KG1 (cell line): Measurements from ENCODE around the gene BBS9.

ENCODE experiments used
- DNase-seq: peaks from one replicate; lab custom pipeline; 2025; lab: John Stamatoyannopoulos, UW

BBS9 gene

GRCh38 chr7:33554576-33554975 lies 425.2 kb downstream of the BBS9 start:
- DNase-seq: no peak

DNA sequence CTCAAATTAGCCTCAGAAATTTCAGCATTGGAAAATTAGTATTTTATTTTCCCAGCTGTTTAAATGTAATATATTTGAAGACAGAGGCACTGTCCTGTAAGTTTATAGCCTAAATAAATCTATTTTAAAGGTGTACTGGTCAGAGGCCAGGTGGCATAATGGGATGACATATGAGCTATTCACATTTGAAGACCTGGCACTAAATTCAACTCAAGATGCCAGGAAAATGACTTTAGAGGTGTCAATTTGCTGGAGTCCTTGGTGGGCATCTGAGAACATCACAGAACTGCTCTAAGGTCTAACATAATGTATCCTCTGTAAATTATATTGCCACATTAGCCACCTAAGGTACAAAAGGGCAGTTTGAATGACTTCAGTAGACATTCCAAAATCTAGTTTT lies 427.1 kb downstream of the BBS9 start:
- no peak for DNase-seq

DNA sequence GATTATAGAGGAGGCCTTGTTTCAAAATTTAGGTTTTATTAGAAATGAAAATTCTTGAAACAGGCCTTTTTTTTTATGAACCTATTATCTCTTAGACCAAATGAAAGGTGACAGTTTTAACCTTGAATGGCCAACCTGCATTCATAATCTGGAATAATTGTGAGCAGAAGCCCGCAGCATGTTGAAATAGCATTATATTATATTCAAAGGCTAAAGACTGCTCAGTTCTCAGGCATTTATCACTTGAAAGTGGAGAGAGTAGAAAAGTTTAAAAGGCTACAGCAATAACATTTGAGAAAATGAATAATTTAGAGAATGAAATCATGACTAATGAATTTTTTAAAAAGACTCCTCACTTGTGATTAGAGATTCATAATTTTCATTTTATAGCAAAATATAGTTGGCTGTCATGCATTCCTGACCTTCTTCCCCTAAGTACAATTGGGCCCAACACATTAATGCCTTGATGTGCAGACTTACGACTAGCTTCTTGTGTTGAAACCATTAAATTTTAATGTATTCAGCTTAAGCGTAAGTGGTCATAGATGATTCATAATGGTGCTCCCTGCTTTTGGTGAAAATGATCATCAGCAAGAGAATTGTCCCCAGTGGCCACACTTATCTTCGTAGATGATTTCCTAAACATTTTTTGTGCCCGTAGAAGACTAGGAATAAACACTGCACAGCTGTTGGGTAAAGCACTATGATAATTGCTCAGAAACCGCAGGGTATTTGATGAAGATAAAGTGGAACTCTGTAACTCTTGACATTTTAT lies 429.4 kb downstream of the BBS9 start:
- DNase-seq: no peak

DNA sequence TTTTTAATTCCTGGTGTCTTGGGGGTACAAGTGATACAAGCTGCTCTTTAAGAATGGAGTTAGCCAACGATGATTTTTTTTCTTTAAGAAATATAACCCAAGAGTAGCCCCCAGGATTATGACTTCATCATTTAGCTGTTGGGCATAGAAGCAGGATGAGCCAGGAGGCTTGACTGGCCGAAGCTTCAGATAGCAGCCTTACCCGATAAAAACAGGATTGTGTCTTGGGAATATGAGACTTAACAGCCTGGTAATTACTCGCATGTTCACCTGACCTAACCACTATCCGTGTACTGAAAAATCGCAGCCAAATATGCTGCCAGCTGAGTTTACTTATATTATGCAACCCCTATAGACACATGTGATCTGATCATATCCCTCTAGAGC lies 430.0 kb downstream of the BBS9 start:
- no peak for DNase-seq

GRCh38 chr7:33562996-33563395 lies 433.6 kb downstream of the BBS9 start:
- DNase-seq: no peak

GRCh38 chr7:33563651-33564050 lies 434.3 kb downstream of the BBS9 start:
- DNase-seq: no peak

DNA sequence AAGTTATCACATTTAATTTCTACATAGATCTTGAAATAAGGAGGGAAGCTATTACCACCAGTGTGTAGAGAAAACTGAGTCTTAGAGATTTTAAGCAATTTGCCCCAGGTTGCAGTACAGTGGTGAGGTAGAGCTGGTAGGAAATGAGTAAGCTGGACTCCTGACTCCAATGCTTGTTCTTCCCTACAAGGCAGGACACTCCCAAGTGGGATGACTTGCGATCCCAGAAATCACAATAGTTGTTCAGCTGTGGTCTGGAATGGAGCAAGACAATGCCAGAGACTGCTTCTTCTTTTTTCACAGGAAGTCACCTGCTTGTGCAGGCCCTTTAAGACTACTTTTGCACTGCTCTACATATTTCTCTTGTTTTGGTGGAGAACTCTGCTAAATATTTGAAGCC lies 448.8 kb downstream of the BBS9 start:
- DNase-seq: no peak

DNA sequence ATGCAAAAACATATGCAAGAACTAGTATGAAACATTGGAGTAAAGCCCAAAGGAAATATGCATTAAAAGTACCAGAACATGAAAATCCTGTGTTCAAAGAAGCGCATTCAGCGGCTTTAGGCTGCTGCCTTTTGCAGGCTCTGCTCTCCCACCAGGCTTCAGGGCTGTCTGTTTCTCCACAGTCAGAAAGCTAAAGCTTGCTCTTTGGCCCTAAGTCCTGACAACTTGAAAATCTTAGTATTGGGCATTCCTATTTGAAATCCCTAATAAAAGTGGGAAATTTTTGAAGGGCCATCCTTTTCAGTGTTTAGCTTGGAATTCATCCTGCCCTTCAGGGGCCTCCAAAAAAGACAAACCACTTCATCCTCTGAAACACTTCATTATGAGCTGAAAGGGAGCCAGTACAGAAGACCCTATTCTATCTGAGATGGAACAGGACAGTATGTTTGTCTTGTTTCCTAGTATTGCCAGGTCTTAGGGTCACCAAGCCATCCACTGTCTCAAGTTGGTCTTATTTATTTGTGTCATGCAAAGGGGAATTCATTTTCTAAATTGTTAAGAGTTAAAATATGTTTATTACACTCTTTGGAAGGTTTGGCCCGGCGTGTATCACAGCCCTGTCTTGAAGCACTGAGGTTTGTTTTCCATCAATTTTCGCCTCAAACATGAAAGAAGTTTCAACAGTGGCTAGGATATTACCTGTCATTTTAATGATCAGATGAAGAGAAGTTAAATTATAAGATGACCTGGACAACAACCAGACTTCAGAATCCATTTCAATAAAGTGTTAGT lies 449.7 kb downstream of the BBS9 start:
- DNase-seq: no peak

GRCh38 chr7:33579673-33579960 lies 450.3 kb downstream of the BBS9 start:
- no peak for DNase-seq

- DNase-seq: no peak
These were observed 451.9 kb downstream of the BBS9 start for GRCh38 chr7:33581236-33581635.

DNA sequence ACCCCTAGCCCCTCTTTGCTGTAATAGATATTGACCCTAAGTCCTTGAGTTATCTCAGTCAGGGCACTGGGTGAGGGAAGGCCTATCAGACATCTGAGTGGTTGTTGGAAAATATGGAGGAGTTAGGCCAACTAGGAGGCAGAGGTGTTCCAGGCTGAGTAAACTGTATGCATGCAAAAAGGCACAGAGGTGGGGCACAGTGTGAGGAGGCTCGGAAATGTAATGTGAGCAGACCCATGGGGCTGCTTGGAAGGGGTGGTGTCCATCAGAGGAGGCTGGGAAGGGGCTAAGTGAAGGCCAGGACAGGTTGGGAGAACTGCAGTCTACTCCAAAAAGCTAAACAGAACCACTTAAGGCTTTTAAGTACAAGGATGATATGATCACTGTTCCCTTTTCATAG lies 452.7 kb downstream of the BBS9 start:
- no peak for DNase-seq

- DNase-seq: no peak
These were observed 453.2 kb downstream of the BBS9 start for GRCh38 chr7:33582533-33582932.

DNA sequence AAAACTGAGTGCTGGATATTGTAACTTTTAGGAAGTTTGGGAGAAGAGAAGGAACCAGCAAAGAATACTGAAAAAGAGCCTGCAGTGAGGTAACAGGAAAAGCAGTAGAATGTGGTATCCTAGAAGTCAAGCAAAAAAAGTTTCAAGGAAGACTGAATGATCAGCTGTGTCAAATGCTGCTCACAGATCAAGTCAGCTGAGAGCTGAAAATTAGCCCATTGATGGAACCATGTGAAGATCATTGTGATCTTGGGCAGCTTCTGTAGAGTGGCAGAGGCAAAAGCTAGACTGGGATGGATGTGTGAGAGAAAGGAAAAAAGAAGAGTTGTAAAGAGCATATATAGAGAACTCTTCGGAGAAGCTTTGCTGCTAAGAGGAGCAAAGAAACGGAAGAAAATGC lies 460.5 kb downstream of the BBS9 start:
- no peak for DNase-seq

- DNase-seq: no peak
These were observed 461.6 kb downstream of the BBS9 start for GRCh38 chr7:33590916-33591315.

- DNase-seq: no peak
These were observed 462.1 kb downstream of the BBS9 start for GRCh38 chr7:33591490-33591889.

DNA sequence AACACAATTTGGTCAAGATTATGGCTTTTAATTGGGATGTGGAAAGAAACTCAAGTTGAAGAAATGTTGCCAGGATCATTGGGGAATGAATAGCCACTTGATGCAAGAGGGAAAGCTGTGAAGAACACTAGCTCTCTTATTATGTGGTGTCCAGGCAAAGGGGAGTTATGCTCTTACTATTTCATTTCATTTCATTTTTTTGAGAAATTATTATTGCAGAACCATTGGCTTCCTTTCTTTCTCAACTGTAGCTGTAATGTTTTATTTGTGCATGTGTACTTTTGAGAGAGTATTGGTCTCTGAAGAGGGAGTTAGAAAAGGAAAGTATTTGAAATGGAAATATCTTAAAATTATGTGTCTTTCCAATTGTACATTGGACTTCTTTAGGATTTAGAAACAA lies 463.4 kb downstream of the BBS9 start:
- DNase-seq: no peak

GRCh38 chr7:33593611-33594010 lies 464.2 kb downstream of the BBS9 start:
- DNase-seq: no peak

DNA sequence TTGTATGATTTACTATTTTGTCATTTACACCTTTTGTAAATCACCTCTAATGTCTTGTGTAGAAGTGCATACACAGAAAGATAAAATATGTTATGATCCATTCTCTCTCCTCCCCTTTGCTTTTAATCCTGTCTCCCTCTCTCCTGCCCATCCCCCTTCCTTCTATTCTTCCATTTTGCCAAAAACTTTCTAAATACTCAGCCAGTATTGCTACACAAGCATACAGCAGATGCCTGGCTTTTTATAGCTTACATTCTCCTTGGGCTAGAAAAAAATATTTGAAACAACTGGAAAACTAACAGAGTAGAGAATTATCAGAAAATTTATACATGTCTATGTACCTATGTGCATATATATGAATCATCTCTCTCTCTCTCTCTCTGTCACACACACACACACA lies 467.3 kb downstream of the BBS9 start:
- DNase-seq: no peak

DNA sequence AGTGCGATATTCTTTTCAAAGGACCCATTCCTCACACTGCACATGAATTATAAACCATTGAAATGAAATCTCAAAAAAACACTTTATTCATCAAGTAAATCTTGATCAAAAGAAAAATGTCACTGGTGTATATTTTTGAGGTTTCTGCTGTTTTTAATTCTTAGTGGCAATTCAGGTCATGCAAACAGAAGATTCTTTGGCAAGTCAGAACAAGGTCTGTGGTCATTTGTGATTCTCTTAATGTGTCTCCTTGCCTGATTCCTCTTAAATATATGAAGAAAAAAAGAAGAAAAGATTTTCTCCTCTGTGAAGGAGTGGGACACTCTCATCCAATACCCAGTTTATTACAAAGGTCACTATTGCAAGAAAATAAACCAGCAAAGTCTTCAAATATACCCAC lies 467.8 kb downstream of the BBS9 start:
- DNase-seq: no peak

GRCh38 chr7:33601101-33601500 lies 471.7 kb downstream of the BBS9 start:
- no peak for DNase-seq

DNA sequence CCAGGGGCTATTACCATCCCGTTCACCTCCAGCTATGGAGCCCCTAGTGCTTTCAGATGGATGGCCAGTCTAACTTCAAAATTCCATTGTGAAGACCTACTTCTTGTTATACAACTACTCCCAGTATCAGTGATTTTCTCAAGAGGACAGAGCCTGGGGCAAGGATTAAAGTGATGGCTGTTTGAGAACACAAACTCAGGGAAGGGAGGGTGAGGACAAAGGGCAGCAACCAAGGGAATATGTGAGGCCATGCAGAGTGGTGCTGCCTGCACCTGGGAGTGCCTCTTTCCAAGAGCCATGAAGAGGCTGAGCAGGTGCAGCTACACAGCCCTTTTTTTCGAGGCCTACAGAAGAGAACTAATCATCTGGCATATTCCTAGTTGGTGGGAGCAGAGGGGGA lies 472.5 kb downstream of the BBS9 start:
- no peak for DNase-seq

DNA sequence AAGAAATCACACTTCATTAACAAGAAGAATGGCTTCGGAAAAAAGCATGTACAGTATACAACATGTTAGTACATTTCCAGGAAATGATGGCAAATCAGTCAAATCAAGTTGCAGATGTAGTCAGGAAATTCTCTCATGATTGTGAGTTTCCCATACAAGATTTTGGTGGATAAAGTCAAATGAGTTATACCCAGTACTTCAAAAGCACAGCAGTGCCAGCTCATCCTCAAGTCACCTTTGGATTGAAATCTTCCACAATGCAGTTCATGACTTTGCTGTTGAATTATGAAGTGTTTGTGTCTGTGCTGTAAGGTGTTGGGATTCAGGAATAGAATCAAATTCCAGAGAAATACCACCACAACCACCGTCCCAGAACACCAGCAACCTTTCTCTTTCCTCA lies 474.7 kb downstream of the BBS9 start:
- no peak for DNase-seq

DNA sequence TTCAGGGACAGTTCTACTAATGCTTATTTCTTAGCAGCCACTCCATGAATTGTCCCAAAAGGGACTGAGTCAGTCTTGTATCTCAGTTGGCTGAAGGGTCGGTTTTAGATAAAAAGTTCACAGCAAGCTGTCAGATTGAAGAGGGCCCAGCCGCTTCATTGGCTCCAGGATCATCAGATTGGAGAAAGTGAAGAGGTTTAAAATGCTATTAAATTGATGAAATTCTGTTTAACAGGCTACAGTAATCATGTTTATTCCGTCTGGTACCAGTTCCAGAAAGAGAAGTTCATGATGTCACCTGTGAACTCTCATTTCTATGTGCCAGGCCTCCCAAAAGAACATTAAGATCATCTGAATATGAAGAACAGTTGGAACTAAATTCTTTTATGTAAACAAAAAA lies 481.6 kb downstream of the BBS9 start:
- no peak for DNase-seq

- DNase-seq: no peak
These were observed 483.1 kb downstream of the BBS9 start for GRCh38 chr7:33612442-33612841.
